Neutrophil (primary cell): Measurements from ENCODE around the gene CIRBP.

Experiments
- H3K27ac ChIP-seq: fragments of 200-600 bp; sonication (generic); 2 replicates; pipeline ENCODE4 v1.5.1; 2016; ENCODE audit warnings: mild to moderate bottlenecking, moderate library complexity
- H3K27me3 ChIP-seq: fragments of 200-600 bp; sonication (generic); 2 replicates; pipeline ENCODE4 v1.6.0; 2016; ENCODE audit warnings: mild to moderate bottlenecking
- H3K36me3 ChIP-seq: fragments of 200-600 bp; sonication (generic); 2 replicates; pipeline ENCODE4 v1.5.1; 2017
- H3K4me1 ChIP-seq, 2 experiments: fragments of 200-600 bp in 1 of 2; sonication (generic) in 1 of 2; 1 replicate in 1 of 2; 2 replicates in 1 of 2; pipeline versions ENCODE4 v1.5.1 to v1.6.1; 2013 to 2016; ENCODE audit warnings: low read depth in 1 of 2, low read length in 1 of 2, mild to moderate bottlenecking in 1 of 2, moderate library complexity in 1 of 2; ENCODE audit not compliant: control insufficient read depth in 1 of 2, insufficient read depth in 1 of 2
- H3K4me3 ChIP-seq, 2 experiments: fragments of 200-600 bp in 1 of 2; sonication (generic) in 1 of 2; 1 replicate in 1 of 2; 2 replicates in 1 of 2; pipeline ENCODE4 v1.5.1; 2013 to 2016; ENCODE audit warnings: low read depth in 1 of 2, low read length in 1 of 2, mild to moderate bottlenecking in 1 of 2, moderate library complexity in 1 of 2
- H3K9me3 ChIP-seq: fragments of 200-600 bp; sonication (generic); 2 replicates; pipeline ENCODE4 v1.5.1; 2016
- TF ChIP-seq, protein P1 (sequence below): fragments of 200-600 bp; sonication (generic); IDR thresholded peaks from 2 replicates; pipeline ENCODE4 v1.5.1; 2016; ENCODE audit warnings: antibody characterized with exemption

Gene CIRBP

DNA sequence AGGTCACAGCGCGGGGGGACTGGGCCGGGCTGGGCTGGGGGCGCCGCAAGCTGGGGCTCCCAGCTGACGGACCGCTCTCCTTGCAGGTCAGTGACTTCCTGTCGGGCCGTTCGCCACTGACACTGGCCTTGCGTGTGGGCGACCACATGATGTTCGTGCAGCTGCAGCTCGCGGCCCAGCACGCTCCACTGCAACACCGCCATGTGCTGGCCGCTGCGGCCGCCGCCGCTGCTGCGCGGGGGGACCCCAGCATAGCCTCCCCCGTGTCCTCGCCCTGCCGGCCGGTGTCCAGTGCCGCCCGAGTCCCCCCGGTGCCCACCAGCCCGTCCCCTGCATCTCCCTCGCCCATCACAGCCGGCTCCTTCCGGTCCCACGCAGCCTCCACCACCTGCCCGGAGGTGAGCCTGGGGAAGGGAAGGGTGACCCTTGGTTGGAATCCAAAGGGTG lies 15.0 kb upstream of the CIRBP start:
- Histone ChIP-seq H3K9me3 (peaks cover 14% of the 10 kb centered on the region), H3K4me1 (peaks cover 57 to 59% of the 10 kb centered on the region in 2 experiments), H3K27ac (peak overlapping the region; percentile 100), H3K27me3 (no peaks in the 10 kb centered on the region), H3K4me3 (peak overlapping the region; percentile 75 to 98), H3K36me3 (peaks cover 90% of the 10 kb centered on the region)
- TF ChIP-seq, protein P1, sequence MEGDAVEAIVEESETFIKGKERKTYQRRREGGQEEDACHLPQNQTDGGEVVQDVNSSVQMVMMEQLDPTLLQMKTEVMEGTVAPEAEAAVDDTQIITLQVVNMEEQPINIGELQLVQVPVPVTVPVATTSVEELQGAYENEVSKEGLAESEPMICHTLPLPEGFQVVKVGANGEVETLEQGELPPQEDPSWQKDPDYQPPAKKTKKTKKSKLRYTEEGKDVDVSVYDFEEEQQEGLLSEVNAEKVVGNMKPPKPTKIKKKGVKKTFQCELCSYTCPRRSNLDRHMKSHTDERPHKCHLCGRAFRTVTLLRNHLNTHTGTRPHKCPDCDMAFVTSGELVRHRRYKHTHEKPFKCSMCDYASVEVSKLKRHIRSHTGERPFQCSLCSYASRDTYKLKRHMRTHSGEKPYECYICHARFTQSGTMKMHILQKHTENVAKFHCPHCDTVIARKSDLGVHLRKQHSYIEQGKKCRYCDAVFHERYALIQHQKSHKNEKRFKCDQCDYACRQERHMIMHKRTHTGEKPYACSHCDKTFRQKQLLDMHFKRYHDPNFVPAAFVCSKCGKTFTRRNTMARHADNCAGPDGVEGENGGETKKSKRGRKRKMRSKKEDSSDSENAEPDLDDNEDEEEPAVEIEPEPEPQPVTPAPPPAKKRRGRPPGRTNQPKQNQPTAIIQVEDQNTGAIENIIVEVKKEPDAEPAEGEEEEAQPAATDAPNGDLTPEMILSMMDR: no peak

DNA sequence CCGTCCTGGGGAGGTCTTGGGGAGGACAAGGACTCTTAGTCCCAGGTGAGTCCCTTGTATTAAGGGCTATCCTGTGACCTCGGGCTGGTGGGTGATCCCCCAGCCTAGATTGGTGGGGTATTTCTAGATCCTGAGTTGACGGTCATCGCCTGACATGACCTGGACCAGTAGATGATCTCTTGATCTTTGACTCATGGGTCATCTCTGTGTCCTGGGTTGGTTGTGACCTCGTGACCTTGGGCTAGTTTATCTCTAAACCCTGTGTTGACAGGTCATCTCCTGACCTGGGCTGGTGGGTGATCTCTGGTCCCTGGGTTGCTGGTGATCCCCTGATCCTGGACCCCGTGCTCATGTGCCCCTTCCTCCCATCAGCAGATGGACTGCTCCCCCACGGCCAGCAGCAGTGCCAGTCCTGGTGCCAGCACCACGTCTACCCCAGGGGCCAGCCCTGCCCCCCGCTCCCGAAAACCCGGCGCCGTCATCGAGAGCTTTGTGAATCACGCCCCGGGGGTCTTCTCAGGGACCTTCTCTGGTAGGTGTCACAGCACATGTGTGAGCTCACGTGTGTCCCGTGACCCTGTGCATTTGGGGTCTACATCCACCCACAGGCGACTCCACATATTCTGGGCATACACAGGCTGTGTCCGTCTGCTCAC lies 14.5 kb upstream of the CIRBP start:
- Histone ChIP-seq H3K36me3 (peaks cover 96% of the 10 kb centered on the region), H3K27me3 (no peaks in the 10 kb centered on the region), H3K4me1 (peaks cover 62 to 65% of the 10 kb centered on the region in 2 experiments), H3K9me3 (peaks cover 14% of the 10 kb centered on the region), H3K27ac (peak overlapping the region; percentile 100), H3K4me3 (peak overlapping the region; percentile 75 to 98)
- TF ChIP-seq, protein P1: no peak

DNA sequence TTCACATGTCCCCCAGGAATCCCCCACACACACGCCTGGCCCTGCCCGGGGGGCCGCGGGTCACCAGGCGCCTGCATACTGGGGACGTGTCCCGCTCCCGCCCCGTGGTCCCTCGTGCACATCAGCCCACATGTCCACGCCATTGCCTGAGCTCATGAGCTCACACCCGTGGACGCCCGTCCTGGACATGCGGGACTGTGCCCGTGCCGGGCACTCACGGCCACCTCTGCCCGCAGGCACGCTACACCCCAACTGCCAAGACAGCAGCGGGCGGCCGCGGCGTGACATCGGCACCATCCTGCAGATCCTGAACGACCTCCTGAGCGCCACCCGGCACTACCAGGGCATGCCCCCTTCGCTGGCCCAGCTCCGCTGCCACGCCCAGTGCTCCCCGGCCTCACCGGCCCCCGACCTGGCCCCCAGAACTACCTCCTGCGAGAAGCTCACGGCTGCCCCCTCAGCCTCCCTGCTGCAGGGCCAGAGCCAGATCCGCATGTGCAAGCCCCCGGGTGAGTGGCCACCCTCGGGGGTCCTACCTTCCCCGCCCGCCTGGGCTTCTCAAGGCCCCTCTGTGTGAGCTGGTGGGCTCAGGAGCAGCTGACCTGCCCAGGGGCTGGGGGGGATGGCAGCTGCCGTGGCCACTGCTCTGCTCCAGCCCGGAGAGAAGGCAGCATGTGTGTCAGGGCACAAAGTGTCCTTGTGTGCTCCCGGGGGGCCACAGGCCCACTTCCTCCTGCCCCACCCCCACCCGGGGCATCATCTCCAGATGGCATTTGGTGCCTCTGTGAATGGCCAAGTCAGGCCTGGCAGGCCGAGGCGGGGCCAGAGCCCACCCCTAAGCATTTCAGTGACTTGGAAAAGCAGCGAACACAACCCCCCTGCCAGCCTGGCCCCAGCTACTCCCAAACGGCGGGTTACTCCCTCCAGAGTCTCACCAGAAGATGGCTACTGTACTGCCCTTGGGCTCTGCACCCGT lies 13.7 kb upstream of the CIRBP start:
- peaks cover 89% of the 10 kb centered on the region for H3K36me3 ChIP-seq

DNA sequence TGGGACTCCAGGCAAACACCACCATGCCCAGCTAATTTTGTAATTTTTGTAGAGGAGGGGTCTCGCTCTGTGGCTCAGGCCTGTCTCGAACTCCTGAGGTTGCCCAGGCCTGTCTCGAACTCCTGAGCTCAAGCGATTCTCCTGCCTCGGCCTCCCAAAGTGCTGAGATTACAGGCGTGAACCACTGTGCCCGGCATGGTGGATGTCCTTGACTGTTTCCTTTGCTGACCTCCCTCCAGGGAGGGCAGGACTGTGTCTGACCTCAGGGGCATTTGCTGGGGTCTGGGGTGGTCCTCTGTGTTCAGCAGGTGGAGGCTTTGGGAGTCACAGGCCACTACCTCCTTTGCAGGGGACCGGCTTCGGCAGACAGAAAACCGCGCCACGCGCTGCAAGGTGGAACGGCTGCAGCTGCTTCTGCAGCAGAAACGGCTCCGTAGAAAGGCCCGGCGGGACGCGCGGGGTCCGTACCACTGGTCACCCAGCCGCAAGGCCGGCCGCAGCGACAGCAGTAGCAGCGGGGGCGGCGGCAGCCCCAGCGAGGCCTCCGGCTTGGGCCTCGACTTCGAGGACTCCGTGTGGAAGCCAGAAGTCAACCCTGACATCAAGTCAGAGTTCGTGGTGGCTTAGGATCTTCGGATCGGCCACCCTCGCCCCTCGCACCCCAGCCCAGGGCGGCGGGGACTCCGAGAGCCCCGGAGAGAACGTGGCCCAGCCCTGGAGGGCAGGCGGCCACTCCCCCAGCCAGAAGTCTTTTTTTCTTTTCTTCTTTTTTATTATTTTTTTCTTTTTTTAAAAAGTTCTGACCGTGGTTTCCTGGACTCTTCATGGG lies 12.3 kb upstream of the CIRBP start:
- Histone ChIP-seq H3K27ac (peak overlapping the region; percentile 100), H3K27me3 (no peaks in the 10 kb centered on the region), H3K36me3 (peaks cover 76% of the 10 kb centered on the region), H3K4me1 (peaks cover 79 to 80% of the 10 kb centered on the region in 2 experiments), H3K9me3 (peaks cover 14% of the 10 kb centered on the region), H3K4me3 (peak overlapping the region; percentile 71 to 72)
- TF ChIP-seq, protein P1: no peak

More for the DNA sequence above, 13.7 kb upstream of the CIRBP start:
- Histone ChIP-seq H3K4me1 (peaks cover 71 to 73% of the 10 kb centered on the region in 2 experiments), H3K27ac (peak overlapping the region; percentile 100), H3K27me3 (no peaks in the 10 kb centered on the region), H3K9me3 (peaks cover 14% of the 10 kb centered on the region), H3K4me3 (peak overlapping the region; percentile 20 to 98)
- TF ChIP-seq, protein P1: no peak
